ENCODE results near the gene TTI1.

DNA sequence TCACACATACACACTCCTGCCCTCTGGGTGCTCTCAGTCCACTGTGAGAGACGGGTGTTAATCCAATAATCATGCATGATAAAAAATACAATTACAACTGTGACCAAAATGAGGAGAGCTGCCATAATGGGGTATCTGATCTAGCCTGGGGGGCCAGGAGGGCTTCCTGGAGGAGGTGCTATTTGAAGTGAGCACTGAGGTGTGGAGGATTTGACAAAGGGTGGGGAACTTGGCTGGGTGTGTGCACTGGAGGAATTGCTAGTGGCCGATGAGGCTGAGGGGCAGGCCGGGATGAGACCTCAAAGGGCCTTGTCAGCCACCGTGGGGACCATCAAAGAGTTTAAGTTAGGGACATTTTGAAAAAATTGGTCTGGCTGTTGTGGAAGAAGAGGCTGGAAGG is 95.6 kb downstream of the TTI1 start:
- TF ChIP-seq, protein P1, sequence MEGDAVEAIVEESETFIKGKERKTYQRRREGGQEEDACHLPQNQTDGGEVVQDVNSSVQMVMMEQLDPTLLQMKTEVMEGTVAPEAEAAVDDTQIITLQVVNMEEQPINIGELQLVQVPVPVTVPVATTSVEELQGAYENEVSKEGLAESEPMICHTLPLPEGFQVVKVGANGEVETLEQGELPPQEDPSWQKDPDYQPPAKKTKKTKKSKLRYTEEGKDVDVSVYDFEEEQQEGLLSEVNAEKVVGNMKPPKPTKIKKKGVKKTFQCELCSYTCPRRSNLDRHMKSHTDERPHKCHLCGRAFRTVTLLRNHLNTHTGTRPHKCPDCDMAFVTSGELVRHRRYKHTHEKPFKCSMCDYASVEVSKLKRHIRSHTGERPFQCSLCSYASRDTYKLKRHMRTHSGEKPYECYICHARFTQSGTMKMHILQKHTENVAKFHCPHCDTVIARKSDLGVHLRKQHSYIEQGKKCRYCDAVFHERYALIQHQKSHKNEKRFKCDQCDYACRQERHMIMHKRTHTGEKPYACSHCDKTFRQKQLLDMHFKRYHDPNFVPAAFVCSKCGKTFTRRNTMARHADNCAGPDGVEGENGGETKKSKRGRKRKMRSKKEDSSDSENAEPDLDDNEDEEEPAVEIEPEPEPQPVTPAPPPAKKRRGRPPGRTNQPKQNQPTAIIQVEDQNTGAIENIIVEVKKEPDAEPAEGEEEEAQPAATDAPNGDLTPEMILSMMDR (IDR thresholded peaks at IDR 0.05; ENCODE audit: low read depth, low read length): no peak
- TF ChIP-seq POLR2A (IDR thresholded peaks at IDR 0.05; ENCODE audit: extremely low read depth, insufficient read length): no peak
